Fibroblast of villous mesenchyme (primary cell): Measurements from ENCODE around the gene SAP30L. TPM values are rescaled to one million over a fixed set of nuclear protein-coding genes. Genes with fewer than 3 reads are reported as not detected.
A peak's percentile ranks its signal among the peaks of the same experiment; 100 is the strongest.

Experiments
- DNase-seq: peaks from one replicate; pipeline ENCODE4 v3.0.0-alpha.2; 2010; ENCODE audit warnings: low read depth
- H3K4me3 ChIP-seq: 2 replicates; pipeline ENCODE4 v1.5.1; 2011; ENCODE audit warnings: low read depth, mild to moderate bottlenecking, low read length
- CTCF ChIP-seq: IDR thresholded peaks from 2 replicates; pipeline ENCODE4 v1.5.1; 2012; ENCODE audit warnings: low read depth, mild to moderate bottlenecking, low read length; ENCODE audit not compliant: insufficient read depth
- total RNA-seq: library from RNA; depleted of rRNA; stranded (reverse); fragments of >200 nt; gene quantifications from 2 replicates; pipeline ENCODE4 v1.2.3, GENCODE V29; 2012

SAP30L gene
- total RNA-seq, 1 donor = 20.7 TPM

- peak; percentile 80 for DNase-seq
- TF ChIP-seq CTCF = no peak
- H3K4me3 ChIP-seq = peak overlapping the region; percentile 98
Measured at GRCh38 chr5:154446195-154447088, 645 bp downstream of the SAP30L start.

GRCh38 chr5:154447089-154447725 lies 1.4 kb downstream of the SAP30L start:
- DNase-seq = no peak
- H3K4me3 ChIP-seq = peak overlapping the region; percentile 98
- TF ChIP-seq CTCF = no peak

GRCh38 chr5:154449786-154450185 lies 4.0 kb downstream of the SAP30L start:
- TF ChIP-seq CTCF = no peak
- DNase-seq = peak; percentile 45
- H3K4me3 ChIP-seq = no peak overlapping the region

- no peak for DNase-seq
- TF ChIP-seq CTCF = no peak
- no peak overlapping the region for H3K4me3 ChIP-seq
Measured at GRCh38 chr5:154451957-154452356, 6.2 kb downstream of the SAP30L start.

- DNase-seq = no peak
- H3K4me3 ChIP-seq = no peak overlapping the region
- TF ChIP-seq CTCF = no peak
Measured at GRCh38 chr5:154455585-154455984, 9.8 kb downstream of the SAP30L start.

GRCh38 chr5:154456540-154456939 lies 10.7 kb downstream of the SAP30L start:
- TF ChIP-seq CTCF = no peak
- DNase-seq = no peak
- no peak overlapping the region for H3K4me3 ChIP-seq
